Panc1 (cell line): ENCODE data around the gene PLK5.

ENCODE experiments used
- POLR2AphosphoS5 ChIP-seq: IDR thresholded peaks from 2 replicates; pipeline ENCODE4 v1.6.1; 2012; ENCODE audit warnings: mild to moderate bottlenecking, low read depth, low read length, moderate library complexity
- REST ChIP-seq, 2 experiments: IDR thresholded peaks; 2 replicates each; pipeline ENCODE4 v1.6.1; 2011 to 2012; ENCODE audit warnings: low read depth in 2 of 2, control low read depth in 1 of 2, low read length in 1 of 2, mild to moderate bottlenecking in 1 of 2, moderate library complexity in 1 of 2; ENCODE audit not compliant: insufficient read depth in 1 of 2
- SIN3A ChIP-seq: IDR thresholded peaks from 2 replicates; pipeline ENCODE4 v1.6.1; 2012; ENCODE audit warnings: low read depth, mild to moderate bottlenecking, low read length, moderate library complexity, borderline replicate concordance; ENCODE audit not compliant: insufficient read depth
- TCF7L2 ChIP-seq: IDR thresholded peaks from 2 replicates; pipeline ENCODE4 v1.6.1; 2011; ENCODE audit warnings: mild to moderate bottlenecking, low read depth, low read length, inconsistent platforms
- TF ChIP-seq, protein P1 (sequence below): fragments of 450-650 bp; IDR thresholded peaks from 2 replicates; pipeline ENCODE4 v1.5.1; 2017; ENCODE audit warnings: mild to moderate bottlenecking

GRCh38 chr19:1577929-1578618 lies 54.2 kb downstream of the PLK5 start:
- no peak for TF ChIP-seq POLR2AphosphoS5
- TF ChIP-seq, protein P1, sequence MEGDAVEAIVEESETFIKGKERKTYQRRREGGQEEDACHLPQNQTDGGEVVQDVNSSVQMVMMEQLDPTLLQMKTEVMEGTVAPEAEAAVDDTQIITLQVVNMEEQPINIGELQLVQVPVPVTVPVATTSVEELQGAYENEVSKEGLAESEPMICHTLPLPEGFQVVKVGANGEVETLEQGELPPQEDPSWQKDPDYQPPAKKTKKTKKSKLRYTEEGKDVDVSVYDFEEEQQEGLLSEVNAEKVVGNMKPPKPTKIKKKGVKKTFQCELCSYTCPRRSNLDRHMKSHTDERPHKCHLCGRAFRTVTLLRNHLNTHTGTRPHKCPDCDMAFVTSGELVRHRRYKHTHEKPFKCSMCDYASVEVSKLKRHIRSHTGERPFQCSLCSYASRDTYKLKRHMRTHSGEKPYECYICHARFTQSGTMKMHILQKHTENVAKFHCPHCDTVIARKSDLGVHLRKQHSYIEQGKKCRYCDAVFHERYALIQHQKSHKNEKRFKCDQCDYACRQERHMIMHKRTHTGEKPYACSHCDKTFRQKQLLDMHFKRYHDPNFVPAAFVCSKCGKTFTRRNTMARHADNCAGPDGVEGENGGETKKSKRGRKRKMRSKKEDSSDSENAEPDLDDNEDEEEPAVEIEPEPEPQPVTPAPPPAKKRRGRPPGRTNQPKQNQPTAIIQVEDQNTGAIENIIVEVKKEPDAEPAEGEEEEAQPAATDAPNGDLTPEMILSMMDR, result no peak
- no peak for TF ChIP-seq SIN3A
- no peak for TF ChIP-seq REST (IDR thresholded peaks at IDR 0.05; ENCODE audit: insufficient read depth in 1 of 2, low read depth in 2 of 2, low read length in 1 of 2)
- no peak for TF ChIP-seq TCF7L2
